Measurements from ENCODE around the gene PMF1.

The PMF1 gene

DNA sequence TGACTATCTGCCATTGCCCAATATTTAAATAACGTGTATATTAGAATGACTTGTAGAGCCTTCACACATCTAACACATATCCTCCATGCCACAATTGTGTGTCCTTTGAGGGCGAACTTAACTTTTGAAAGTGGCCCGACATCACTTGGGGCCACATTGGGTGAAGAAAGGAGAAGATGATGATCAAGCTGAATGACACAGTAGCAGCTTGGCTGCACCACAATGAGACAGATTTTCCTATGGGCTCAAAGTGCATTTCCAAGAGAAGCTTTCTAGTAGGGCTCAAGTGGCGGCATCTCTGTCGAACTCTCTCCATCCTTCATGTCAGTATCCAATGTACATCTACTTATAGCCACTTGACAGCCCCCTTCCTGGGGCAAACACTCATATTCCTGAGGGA lies 25.4 kb downstream of the PMF1 start:
- DNase-seq (ENCODE audit: low read depth) = no peak

DNA sequence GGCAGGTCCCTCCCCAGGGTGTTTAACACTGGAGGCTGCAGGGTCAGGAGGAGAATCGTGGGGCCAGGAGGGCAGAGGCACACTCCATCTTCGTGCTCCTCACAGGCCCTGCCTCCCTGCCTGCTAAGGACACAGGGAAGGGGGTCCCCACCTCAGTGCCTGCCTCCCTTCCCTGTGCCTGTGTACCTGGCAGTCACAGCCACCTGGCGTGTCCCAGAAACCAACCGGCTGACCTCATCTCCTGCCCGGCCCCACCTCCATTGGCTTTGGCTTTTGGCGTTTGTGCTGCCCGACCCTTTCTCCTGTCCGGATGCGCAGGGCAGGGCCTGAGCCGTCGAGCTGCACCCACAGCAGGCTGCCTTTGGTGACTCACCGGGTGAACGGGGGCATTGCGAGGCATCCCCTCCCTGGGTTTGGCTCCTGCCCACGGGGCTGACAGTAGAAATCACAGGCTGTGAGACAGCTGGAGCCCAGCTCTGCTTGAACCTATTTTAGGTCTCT lies 28.6 kb downstream of the PMF1 start:
- peak; percentile 35 for DNase-seq (ENCODE audit: low read depth)

DNA sequence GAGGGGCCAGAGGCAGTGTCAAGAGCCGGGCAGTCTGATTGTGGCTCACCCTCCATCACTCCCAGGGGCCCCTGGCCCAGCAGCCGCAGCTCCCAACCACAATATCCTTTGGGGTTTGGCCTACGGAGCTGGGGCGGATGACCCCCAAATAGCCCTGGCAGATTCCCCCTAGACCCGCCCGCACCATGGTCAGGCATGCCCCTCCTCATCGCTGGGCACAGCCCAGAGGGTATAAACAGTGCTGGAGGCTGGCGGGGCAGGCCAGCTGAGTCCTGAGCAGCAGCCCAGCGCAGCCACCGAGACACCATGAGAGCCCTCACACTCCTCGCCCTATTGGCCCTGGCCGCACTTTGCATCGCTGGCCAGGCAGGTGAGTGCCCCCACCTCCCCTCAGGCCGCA lies 29.1 kb downstream of the PMF1 start, which contains the start of gene BGLAP:
Gene BGLAP (plus strand): TSS at position 259 of the 400 bp plus-strand sequence. CDS start 48 bp downstream, at position 307.
- no peak for DNase-seq (ENCODE audit: low read depth)

DNA sequence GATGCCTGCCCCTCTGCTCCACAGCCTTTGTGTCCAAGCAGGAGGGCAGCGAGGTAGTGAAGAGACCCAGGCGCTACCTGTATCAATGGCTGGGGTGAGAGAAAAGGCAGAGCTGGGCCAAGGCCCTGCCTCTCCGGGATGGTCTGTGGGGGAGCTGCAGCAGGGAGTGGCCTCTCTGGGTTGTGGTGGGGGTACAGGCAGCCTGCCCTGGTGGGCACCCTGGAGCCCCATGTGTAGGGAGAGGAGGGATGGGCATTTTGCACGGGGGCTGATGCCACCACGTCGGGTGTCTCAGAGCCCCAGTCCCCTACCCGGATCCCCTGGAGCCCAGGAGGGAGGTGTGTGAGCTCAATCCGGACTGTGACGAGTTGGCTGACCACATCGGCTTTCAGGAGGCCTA lies 29.9 kb downstream of the PMF1 start:
- DNase-seq (ENCODE audit: low read depth) = no peak

DNA sequence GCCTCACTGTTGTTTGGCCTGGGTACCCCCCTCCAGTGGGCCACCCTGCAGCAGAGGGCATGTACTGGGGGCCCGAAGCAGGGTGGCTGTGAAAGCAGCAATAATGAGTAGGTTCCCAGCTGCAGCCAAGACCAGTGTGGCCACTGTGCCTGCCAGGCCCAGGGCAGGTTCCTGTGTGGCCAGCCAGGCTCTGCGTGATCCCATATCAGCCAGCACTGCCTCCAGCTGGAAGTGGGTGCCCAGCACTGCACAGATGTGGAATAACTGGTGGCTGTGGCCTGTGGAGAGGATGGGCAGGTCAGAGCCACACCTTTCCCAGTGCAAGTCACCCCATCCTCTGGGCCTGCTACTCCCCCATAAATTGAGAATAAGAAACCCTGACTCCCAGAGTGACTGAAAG lies 31.3 kb downstream of the PMF1 start:
- DNase-seq (ENCODE audit: low read depth) = no peak

DNA sequence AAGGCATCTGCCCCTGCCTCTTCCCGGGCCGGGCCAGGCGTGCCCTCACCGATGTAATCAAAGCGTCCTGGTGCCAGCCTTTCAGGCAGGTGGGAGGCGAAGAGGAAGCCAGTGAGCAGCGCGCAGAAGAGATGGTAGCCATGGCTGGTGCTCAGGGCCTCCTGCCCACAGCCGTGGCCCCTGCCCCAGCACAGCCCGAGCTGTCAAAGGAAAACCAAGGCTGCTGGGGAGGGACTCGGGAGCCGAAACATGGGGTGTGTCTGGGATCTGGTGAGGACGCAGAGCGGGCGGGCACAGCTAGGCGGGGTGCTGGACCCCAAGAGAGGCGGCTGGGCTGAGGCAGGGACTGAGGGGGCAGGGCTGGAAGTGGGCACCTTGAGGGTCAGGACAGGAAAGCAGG lies 31.9 kb downstream of the PMF1 start:
- DNase-seq (ENCODE audit: low read depth) = no peak

DNA sequence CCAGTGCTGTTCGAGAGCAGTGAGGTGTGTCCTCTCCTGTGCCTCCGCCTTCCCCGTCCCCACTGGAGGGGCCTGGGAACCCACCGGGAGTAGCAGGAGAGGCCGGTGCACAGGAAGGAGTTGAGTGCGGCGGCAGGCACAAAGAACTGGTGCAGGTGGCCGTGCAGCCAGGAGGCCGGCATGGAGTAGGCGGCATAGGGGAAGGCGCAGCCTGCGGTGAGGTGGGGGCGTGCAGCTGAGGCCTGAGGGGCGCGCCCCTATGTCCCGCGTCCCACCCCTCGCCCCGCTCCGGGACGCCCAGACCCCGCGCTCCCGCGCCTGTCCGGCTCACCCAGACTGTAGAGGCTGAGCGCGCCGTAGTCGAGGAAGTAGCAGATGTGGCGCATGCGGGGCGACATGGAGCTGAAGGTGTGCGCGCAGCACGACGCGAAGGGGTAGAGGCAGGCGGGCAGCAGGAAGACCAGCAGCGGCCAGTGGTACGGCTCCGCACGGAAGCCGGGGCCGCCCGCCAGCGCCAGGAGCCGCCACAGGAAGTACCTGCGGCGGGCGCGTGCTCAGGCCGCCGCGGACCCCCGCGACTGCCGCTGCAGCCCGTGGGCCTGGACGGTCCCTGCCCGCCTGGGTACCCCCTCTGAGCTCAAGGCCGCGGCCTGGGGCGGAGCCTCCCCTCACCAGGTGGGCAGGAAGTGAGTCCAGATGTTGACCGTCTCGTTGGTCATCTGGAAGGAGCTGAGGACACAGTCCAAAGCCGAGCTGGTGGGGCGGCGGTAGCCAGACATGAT lies 32.8 kb downstream of the PMF1 start:
- DNase-seq (ENCODE audit: low read depth) = no peak

DNA sequence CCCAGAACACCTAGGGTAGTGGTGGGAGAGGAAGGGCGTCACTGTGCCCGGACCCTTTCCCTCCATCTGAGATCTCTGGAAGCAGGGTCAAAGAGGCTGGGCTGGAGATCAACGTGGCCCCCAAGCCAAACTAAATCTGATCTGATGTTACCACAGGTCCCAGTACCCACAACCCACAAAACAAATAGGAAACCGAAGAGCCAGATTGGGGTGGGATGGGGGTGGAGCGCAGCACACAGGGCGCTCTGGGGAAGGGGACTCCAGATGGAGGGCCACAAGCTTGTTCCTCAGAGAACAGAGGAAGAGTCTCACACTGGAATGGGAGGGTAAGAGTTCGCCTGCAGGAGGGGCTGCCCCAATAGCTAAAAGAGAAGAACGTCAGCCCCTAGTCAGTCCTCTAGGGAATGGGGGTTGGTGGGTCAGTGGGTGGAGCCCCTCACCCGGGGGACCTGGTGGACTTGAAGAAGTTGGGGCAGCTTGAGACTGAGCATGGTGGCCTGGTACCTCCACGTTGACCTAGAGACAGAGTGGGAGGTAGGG lies 33.5 kb downstream of the PMF1 start:
- DNase-seq (ENCODE audit: low read depth) = no peak

DNA sequence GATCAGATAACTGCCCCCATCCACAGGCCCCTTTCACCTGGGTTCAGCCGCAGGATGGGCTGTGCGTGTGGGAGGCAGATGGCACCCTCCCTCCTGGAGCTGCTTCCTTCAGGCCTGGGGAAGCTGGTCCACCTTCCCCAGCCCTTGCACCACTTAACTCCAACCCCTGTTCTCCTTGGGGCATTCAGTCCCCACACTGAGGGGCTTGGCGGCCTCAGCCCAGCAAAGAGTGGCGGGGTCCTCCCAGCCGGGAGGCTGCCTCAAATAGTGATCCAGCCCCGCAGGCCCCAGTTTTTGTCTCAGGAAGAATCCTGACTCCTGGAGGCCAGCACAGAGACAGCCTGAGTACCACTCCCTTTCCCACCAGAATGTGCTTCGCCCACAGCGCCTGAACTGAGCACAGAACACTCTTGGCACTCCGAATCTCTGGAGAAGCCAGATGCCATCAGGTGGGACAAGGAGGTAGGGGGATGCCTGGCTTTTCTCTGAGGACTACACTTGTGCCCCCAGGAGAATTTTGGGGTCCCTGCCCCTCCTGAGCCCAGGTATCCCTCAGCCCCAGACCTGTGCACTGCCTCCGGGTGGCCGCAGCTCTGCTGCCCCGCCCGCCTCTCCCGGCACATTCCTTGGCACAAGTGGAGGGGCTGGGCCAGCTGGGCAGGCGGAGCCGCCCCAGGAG lies 34.1 kb downstream of the PMF1 start:
- DNase-seq (ENCODE audit: low read depth) = no peak

DNA sequence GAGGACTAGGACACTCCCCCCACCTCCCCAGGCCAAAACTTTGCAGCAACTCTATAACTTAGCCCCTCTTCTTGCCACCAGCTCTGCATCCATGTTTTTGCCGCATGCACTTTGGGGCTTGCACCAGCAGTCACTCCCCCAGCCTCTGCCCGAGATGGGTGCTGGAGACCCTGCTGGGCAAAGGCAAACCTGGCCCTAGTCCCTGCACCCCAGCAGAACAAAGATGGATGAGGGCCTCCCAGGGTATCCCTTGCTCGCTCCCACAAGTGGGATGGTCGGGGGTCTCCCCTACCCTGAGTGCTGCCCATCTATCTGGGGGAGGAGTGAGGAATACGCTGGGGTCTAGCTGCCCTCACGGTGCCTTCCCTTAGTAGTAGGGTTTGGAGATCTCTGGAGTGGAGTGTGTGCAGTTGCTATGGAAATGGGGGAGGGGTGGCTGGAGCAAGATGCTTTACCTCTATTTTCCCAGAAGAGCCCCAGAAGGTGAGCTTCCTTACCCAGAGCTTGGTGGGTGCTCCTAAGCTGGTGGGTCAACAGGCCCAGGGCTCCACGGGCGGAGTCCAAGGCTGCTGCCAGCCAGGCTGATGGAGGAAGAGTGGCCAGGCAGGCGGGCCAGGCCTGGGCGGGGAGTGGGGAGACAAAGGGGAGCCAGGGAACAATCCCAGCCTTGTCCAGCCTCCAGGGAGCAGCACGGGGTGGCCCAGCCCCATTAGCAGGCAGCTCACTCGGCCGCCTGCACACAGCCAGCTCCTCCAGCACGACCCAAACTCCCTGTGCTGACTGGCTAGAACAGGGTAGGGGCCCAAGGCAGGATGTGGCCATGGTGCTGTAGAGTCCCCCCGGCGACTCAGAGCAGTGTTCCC lies 34.9 kb downstream of the PMF1 start, which contains the start of gene PAQR6:
Gene PAQR6 (minus strand): TSS at position 597 of the 863 bp plus-strand sequence. CDS start 1,325 bp downstream, outside the sequence.
- no peak for DNase-seq (ENCODE audit: low read depth)

DNA sequence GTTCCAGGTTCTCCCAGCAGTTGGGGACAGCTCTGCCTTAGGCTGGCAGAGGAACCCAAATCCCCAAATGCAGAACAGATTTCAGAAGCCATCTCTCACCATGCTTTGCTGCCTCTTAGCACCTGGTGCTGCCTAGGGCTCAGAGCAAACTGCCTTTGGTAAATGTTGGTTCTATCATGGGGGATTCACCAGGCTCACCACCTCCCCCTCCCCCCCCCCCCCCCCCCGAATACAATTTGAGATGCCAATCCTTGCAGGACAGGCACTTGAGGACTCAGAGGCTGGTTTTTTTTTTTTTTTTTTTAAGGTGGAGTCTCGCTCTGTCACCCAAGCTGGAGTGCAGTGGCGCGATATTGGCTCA lies 35.5 kb downstream of the PMF1 start:
- no peak for DNase-seq (ENCODE audit: low read depth)

DNA sequence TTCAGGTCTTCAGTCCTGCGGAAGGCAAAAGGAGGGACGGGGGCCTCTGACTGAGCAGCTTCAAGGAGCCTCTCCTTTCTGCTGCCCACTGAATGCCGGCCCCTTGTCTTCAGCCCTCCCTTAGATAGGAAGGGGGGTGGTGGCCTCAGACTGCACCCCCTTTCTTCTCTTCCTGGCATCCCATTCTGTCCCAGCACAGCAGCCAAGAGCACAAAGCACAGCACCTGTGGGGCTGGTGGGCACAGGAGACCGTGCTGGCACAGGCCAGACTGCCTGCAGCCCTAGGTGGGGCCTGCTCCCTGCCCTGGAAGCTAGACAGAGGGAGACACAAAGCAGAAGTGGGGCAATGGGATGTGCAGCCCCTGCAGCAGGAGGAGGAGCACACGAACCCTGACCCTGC lies 36.8 kb downstream of the PMF1 start:
- DNase-seq (ENCODE audit: low read depth) = no peak

DNA sequence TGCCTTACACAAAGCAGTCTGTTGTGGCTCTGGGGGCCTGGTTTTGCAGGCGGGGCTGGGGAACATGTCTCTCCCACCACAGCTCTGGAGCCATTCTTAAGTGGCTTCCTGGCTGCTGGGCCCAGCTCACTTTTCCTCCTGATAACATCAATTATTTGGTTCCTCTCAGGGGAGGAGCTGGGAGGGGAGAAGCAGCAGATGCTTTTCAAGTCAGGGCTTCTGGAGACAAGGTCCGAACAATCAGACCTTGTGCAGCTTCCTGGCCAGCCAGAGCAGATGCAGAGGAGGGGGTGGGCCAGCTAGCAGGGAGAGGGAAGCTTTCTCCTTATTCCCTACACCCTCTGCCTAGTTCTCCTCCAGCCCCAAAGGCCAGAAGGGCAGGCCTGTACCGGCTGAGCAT lies 38.7 kb downstream of the PMF1 start:
- DNase-seq (ENCODE audit: low read depth) = no peak

DNA sequence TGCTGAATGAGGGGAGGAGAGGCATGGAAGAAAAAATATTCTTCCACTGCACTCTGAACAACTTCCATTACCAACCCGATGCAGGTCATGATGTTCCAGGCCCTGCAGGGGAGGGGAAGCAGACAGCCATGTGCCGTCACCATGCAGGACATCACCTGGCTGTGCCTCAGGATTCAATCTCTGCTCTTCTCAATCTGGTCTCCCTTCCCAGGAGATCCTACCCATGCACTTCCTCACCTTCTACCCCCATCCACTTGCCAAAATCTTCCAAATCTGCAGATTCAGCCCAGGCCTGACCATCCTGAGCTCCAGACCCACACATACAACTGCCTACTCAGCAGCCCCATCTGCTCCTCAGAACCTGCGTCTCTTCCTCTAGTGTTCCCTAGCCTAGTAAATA lies 40.8 kb downstream of the PMF1 start:
- DNase-seq (ENCODE audit: low read depth) = no peak

DNA sequence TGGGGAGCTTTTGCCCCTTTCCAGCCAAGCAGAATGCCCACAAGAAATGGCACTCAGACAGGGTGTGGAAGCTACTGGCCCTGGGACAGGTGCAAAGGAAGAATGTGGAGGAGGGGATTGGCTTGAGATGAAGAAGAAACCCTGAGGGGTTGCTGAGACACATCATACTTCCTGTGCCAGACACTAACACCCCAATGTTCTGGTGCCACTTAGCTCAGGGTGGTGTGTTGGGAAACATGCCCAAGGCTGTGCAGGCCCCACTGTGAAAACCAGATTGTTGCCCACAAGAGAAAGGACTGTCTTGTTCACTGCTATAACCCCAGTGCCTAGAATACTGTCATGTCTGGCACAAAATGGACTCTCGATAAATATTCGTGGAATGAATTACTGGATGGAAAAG lies 44.9 kb downstream of the PMF1 start:
- no peak for DNase-seq (ENCODE audit: low read depth)

DNA sequence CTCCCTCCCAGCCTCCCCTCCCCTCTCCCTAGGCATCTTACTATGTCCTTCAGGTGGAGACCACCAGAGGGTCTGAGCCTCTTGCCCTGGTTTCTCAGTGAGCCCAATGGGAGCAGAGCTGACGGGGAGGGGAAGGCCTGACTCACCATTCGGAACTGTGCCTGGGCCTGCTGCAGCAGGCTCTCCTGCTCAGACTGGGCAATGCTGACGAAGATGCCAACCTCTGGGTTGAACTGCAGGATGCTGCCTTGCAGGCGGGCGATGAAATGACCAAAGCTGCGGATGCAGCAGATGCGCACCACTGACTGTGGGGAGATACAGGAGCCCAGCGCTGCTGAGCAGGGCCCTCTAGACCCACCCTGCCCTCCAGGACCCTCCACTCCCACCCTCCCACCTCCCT lies 46.1 kb downstream of the PMF1 start:
- DNase-seq (ENCODE audit: low read depth) = no peak

DNA sequence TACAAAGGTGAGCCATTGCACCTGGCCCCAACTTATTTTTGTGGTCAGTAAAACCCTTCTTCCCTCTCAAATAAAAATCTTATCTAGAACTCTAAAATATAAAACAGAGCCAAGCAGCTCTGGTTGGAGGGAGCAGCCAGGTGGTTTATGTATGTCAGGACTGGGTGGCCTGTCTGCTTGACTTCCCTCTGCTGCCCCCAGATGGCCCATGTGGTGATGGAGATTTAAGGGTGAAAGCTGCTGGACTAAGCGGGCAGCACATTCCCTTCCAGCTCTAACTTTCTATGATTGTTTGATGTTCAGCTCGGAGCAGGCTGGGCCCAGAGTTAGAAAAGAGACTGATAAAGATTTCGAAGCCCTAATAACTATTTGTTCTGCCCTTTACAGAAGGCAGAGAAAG lies 47.0 kb downstream of the PMF1 start:
- DNase-seq (ENCODE audit: low read depth) = no peak

DNA sequence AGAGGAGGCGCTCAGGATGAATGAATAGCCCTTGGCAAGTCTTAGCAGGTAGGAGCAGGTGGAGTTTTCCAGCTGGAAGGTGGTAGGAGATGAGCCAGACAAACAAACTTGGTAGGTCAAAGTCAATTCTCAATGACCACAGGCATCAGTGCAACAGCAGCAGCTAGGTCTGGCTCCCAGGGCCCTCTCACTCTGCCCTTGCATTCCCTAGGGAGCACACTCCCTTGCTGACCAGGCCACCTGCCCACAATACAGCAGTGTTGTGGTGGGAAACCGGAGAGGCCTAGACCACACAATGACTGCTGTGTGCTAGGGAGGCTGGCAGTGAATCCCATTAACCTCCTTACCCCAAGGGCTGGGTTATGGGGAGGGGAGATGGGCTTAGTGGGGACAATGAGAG lies 48.1 kb downstream of the PMF1 start:
- no peak for DNase-seq (ENCODE audit: low read depth)

DNA sequence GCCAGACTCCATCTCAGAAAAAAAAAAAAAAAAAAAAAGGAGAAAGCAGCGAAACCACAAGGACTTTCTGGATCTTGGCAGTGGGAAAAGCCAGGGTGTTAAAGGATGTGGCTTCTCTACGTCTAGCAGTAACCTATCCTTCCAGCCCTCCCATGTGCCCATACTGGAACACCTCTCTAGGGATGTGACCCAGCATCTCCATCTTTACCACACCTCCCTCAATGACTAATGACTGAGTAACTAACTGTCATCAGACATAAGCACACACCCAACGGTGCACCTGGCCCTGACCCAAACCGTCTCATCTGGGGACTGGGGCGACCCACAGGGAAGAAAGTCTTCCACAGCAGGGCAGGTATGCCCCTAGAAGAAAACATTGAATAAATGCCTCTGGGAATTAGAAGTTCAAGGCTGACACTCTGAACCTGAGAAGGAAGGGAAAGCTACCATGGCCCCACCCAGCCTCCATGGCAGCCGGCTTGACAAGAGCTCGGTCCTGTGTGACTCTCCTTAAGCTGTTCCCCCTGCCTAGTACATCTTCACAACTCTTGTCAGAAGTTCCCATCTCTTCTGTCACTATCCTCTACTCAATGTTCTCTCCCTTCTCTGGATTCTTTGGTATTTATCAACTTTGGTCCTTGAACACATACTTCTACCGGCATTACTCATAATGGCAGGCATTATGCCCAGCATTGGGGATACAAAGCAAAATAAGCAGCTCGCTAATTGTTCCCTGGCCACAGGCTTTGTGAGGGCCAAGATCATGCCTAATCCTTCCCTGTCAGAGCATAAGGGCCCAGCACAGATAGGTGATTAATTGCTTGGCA lies 49.9 kb downstream of the PMF1 start:
- peak; percentile 45 for DNase-seq (ENCODE audit: low read depth)

DNA sequence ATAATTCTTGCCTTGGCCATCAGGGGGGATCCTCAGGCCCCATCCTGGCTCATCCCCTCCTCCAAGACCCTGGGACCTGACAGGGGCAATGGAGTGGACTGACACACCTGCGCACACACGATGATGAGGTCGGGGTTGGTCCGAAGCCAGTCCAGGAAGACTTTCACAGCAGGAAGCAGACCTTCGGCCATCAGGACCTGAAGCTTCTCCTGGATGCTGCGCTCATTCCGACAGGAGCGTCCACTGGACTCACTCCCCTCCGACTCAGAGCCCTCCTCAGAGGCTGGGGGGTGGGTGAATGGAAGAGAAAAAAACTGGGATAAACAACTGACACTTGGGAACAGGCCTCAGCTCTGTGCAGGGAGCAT lies 50.5 kb downstream of the PMF1 start:
- DNase-seq (ENCODE audit: low read depth) = no peak

DNA sequence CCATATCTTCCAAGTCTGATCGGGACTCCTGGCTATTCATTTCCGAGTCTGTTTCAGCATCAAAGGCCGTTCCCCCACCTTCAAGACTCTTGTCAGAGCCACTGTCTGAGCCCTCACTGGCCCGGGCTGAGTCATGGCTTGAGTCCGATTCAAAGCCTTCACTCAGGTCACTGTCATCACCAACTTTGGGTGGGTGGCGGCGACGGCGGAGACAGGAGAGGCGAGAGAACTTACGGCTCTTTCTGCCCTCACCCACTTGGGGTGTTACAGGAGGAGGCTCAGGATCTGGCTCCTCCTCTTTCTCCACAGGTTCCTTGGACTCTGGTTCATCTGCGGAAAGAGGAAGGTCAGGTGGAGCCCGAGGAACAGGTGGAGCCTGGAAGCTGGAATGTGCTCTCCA lies 53.2 kb downstream of the PMF1 start:
- no peak for DNase-seq (ENCODE audit: low read depth)
